Measurements from ENCODE around the gene KIF4B.
A peak's percentile ranks its signal among the peaks of the same experiment; 100 is the strongest.

Gene KIF4B

DNA sequence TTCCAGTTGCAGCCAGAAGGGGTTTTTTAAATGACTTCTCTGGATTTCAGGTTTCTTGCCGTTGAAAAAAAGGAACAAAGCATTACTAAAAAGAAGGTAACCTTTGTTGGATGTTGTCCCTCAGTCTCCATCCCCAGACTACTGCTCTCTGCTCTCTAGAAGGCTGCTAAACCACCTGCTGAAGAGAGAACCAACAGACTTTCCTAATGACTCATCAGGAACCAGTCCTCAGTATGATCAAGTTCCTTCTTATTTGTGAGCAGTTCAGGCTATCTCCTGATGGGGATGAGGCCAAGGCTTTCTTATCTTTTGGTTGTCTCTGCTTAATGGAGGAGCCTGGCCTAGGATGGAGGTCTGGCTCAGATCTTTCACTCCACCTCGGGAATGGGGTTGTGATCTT, 4.1 kb downstream of the KIF4B start:
- DNase-seq (ENCODE audit: low spot score), result no peak
- Histone ChIP-seq H3K4me3 (ENCODE audit: severe bottlenecking) (no peak overlapping the region), H3K27me3 (ENCODE audit: insufficient read depth, poor library complexity, severe bottlenecking) (no peaks in the 10 kb centered on the region), H3K36me3 (ENCODE audit: low read depth) (no peaks in the 10 kb centered on the region), H3K27ac (ENCODE audit: poor library complexity, severe bottlenecking) (no peak overlapping the region), H3K9me3 (ENCODE audit: severe bottlenecking) (no peaks in the 10 kb centered on the region), H3K4me1 (ENCODE audit: insufficient read depth, poor library complexity, severe bottlenecking) (no peaks in the 10 kb centered on the region)
- TF ChIP-seq, protein P1, sequence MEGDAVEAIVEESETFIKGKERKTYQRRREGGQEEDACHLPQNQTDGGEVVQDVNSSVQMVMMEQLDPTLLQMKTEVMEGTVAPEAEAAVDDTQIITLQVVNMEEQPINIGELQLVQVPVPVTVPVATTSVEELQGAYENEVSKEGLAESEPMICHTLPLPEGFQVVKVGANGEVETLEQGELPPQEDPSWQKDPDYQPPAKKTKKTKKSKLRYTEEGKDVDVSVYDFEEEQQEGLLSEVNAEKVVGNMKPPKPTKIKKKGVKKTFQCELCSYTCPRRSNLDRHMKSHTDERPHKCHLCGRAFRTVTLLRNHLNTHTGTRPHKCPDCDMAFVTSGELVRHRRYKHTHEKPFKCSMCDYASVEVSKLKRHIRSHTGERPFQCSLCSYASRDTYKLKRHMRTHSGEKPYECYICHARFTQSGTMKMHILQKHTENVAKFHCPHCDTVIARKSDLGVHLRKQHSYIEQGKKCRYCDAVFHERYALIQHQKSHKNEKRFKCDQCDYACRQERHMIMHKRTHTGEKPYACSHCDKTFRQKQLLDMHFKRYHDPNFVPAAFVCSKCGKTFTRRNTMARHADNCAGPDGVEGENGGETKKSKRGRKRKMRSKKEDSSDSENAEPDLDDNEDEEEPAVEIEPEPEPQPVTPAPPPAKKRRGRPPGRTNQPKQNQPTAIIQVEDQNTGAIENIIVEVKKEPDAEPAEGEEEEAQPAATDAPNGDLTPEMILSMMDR (IDR thresholded peaks at IDR 0.05; ENCODE audit: poor library complexity, severe bottlenecking), result no peak
- ATAC-seq (ENCODE audit: low read depth), result peak; percentile 67

DNA sequence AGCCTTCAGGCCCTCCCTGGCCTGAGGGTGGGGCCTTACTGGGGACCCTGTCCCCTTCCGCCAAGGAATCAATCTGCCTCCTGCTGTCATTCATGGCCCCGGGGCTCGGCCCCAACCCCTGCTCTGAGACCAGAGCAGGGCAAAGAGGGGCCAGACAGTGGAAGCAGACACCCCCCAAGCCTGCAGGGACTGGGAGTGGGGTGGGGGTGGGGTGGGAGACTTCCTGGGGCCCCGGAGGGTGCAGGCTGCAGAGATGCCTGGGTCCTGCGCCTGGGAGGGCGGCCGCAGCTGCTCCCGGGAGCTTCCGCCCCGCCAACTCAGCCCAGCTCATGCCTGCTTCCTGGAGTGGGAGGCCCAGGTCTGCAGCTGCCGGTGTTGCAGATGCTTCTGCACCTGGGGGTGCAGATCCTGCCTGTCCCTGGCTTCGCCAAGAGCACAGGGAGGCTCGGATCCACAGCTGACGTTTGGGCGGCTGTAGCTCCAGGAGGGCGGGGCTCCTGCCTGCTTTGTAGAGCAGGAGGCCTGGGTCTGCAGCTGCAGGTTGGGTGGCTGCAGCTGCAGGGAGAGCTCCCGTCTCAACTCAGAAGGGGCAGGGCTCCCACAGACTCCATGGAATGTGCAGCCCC, 6.2 kb downstream of the KIF4B start:
- ATAC-seq (ENCODE audit: low read depth) (no peak), DNase-seq (ENCODE audit: low spot score) (no peak)
- Histone ChIP-seq H3K9me3 (ENCODE audit: severe bottlenecking) (no peaks in the 10 kb centered on the region), H3K36me3 (ENCODE audit: low read depth) (no peaks in the 10 kb centered on the region), H3K4me3 (ENCODE audit: severe bottlenecking) (no peak overlapping the region), H3K4me1 (ENCODE audit: insufficient read depth, poor library complexity, severe bottlenecking) (no peaks in the 10 kb centered on the region), H3K27me3 (ENCODE audit: insufficient read depth, poor library complexity, severe bottlenecking) (no peaks in the 10 kb centered on the region), H3K27ac (ENCODE audit: poor library complexity, severe bottlenecking) (no peak overlapping the region)
- TF ChIP-seq, protein P1 (IDR thresholded peaks at IDR 0.05; ENCODE audit: poor library complexity, severe bottlenecking), result no peak

DNA sequence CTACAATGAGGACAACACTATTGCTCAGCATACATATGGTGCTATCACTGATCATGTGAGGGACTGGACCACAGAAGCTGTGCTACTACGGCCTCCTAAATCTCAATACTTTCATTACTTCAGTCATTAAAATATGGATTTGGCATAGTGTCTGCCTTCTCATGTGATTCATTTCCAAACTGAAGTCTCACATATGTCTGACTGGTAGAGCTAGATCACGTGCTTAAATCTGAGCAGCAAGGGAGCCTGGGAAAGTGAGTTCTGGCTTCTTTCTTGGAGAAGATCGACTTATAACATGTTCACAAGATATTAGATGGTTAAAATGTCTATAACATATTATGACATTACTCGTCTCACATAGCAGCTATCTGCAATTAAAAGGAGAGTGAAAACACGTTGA, 8.3 kb downstream of the KIF4B start:
- TF ChIP-seq, protein P1 (IDR thresholded peaks at IDR 0.05; ENCODE audit: poor library complexity, severe bottlenecking), result no peak
- ATAC-seq (ENCODE audit: low read depth) (no peak), DNase-seq (ENCODE audit: low spot score) (no peak)
- H3K4me3 ChIP-seq (ENCODE audit: severe bottlenecking), result no peak overlapping the region
- H3K27ac ChIP-seq (ENCODE audit: poor library complexity, severe bottlenecking), result no peak overlapping the region
- H3K27me3 ChIP-seq (ENCODE audit: insufficient read depth, poor library complexity, severe bottlenecking), result no peaks in the 10 kb centered on the region
- H3K4me1 ChIP-seq (ENCODE audit: insufficient read depth, poor library complexity, severe bottlenecking), result no peaks in the 10 kb centered on the region
- no peaks in the 10 kb centered on the region for H3K9me3 ChIP-seq (ENCODE audit: severe bottlenecking)
- H3K36me3 ChIP-seq (ENCODE audit: low read depth), result no peaks in the 10 kb centered on the region

DNA sequence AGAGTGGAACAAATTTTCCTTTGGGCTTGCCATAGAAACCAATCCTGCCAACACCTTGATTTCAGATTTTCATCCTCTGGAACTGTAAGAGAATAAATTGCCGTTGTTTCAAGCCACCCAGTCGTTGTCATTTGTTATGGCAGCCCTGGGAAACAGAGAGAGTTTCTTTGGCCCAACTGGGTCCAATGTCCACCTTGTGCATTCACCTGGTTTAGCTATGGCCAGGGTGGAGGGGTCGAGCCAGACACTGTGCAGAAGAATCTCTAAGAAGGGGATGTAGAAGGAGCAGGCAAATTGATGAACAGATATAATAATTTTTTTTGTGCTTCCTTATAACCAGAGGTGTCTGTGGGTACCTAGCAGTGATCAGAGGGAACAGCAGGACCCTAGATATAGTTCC, 9.8 kb downstream of the KIF4B start:
- DNase-seq (ENCODE audit: low spot score) (no peak), ATAC-seq (ENCODE audit: low read depth) (no peak)
- Histone ChIP-seq H3K27me3 (ENCODE audit: insufficient read depth, poor library complexity, severe bottlenecking) (no peaks in the 10 kb centered on the region), H3K36me3 (ENCODE audit: low read depth) (no peaks in the 10 kb centered on the region), H3K4me1 (ENCODE audit: insufficient read depth, poor library complexity, severe bottlenecking) (no peaks in the 10 kb centered on the region), H3K27ac (ENCODE audit: poor library complexity, severe bottlenecking) (no peak overlapping the region), H3K9me3 (ENCODE audit: severe bottlenecking) (no peaks in the 10 kb centered on the region), H3K4me3 (ENCODE audit: severe bottlenecking) (no peak overlapping the region)
- TF ChIP-seq, protein P1 (IDR thresholded peaks at IDR 0.05; ENCODE audit: poor library complexity, severe bottlenecking), result no peak

DNA sequence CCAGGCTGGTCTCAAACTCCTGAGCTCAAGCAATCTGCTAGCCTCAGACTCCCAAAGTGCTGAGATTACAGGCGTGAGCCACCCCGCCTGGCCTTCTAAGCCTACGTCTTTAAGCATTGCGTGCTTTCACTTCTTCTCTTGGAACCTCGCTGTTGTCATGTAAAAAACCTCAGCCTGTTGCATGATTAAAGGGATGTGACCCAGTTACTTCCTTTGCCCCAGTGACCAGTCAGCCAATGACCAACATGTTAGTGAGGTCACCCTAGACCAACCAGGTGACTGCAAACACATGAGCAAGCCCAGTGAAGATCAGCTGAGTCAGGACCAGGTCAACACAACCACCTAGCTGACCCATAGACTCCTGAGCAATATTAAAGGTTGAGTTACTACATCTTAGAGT, 10.5 kb downstream of the KIF4B start:
- Histone ChIP-seq H3K4me3 (ENCODE audit: severe bottlenecking) (no peak overlapping the region), H3K27ac (ENCODE audit: poor library complexity, severe bottlenecking) (no peak overlapping the region), H3K4me1 (ENCODE audit: insufficient read depth, poor library complexity, severe bottlenecking) (no peaks in the 10 kb centered on the region), H3K27me3 (ENCODE audit: insufficient read depth, poor library complexity, severe bottlenecking) (no peaks in the 10 kb centered on the region), H3K36me3 (ENCODE audit: low read depth) (no peaks in the 10 kb centered on the region), H3K9me3 (ENCODE audit: severe bottlenecking) (no peaks in the 10 kb centered on the region)
- 0 out of 3 replicates have a peak, but pooled peaks have one; percentile 28 for ATAC-seq (ENCODE audit: low read depth)
- TF ChIP-seq, protein P1 (IDR thresholded peaks at IDR 0.05; ENCODE audit: poor library complexity, severe bottlenecking), result no peak
- no peak for DNase-seq (ENCODE audit: low spot score)
